ENCODE results near the gene CACNB4. TPM values are rescaled to one million over a fixed set of nuclear protein-coding genes. Genes with fewer than 3 reads are reported as not detected.

Gene CACNB4
- total RNA-seq (2022; extraction: Qiagen RNA extraction; ENCODE audit: low read depth) = 0.09 to 0.33 TPM (median 0.16 TPM) in 4 of 5 replicates, not detected in the other

DNA sequence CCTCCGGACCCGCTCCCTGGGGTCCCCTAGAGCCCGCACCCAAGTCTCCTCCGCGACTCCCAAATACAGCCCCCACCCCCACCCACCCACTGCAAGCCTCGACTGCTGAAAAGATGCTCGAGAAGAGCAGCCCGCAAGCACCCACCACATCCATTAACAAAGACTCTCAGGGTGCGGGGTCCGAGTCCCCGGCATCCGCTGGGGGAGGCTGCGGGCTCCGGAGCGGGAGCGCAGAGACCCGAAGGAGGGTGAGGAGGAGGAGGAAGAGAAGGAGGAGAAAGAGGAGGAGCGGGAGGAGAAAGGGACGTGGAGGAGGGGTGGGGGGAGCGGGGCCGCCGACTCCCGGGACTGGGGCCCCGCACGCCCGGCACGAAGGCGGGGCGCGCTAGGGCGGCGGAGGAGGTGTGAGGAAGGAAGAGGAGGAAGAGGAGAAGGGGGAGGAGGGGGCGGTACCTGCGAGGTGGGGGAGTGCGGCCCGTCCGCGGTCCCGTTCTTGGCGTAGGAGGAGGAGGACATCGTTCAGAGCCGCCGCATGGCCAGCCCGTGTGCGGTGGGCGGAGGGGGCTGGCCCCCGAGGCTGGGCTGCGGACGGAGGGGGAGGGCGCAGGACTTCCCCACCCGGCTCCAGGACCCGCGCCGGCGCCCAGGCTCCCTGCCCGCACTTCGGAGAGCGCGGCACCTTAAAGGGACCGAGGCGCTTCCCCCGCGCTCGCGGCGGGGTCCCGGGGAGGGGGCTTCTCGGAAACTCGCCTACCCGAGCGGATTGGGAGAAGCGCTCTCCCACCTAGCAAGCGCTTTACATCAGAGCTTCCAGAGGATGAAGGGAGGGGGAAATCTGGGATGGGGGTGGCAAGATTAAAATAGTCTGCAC is at the start of gene CACNB4:
CACNB4 (minus strand) TSS at position 549 of the 871 bp plus-strand sequence.

DNA sequence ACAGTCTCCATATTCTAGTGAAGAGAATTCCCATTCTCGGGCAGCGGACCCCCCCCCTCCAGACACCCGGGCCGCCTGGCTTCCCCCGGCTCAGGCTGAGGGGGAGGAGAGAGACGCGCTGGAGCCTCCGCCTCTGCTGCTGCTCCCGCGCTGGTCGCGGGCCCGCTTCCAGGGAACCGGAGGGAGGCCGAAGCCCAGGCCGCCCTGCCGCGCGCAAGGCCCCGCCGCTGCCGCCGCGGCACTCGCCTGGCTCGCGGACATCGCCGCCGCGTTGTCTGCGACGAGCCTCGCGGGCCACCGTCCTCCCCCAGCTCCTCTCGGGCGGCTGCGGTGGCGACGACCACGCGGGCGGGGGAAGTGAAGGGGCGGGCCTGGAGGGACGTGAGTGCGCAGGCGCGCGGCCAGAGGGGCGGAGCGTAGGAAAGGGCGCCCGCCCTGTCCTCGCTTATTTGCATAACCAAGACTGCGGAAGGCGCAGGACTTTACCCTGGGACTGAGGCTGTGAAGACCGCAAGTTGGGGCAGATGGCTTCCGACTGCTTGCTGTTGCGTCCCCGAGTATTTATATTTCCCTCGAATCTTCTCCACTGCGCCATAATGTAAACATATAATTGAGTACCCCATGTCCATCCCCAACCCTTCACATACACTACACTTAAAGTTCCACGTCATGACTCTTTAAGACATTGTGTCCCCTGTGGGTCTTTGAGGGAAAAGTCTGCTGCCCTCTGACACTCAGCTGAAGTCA is 270.5 kb downstream of the CACNB4 start, which contains the start of gene ARL5A:
ARL5A (minus strand) TSS at position 279 of the 747 bp plus-strand sequence; CDS start at position 34, 245 bp downstream.

Other genes starting within 250 kb of the CACNB4 start
- 7.6 to 11.9 TPM (median 9.9 TPM) in 5 replicates for gene STAM2, start 76.7 kb upstream of the CACNB4 start, total RNA-seq (2022; extraction: Qiagen RNA extraction; ENCODE audit: low read depth)
- gene FMNL2, start 236.1 kb upstream of the CACNB4 start, total RNA-seq (2022; extraction: Qiagen RNA extraction; ENCODE audit: low read depth) = 28.1 to 32.7 TPM (median 30.8 TPM) in 5 replicates

All from A549 treated with CpdA at 1 μM for 4 hours (cell line).